NCI-H1092 treated with DMSO at 0.1 percent for 48 hours (cell line): Measurements from ENCODE around the gene EXOSC7.

Source experiments
- DNase-seq: peaks from one replicate; lab custom pipeline; 2025; lab: John Stamatoyannopoulos, UW

EXOSC7 gene

GRCh38 chr3:45055411-45056143 lies 79.5 kb downstream of the EXOSC7 start:
- DNase-seq, result no peak

DNA sequence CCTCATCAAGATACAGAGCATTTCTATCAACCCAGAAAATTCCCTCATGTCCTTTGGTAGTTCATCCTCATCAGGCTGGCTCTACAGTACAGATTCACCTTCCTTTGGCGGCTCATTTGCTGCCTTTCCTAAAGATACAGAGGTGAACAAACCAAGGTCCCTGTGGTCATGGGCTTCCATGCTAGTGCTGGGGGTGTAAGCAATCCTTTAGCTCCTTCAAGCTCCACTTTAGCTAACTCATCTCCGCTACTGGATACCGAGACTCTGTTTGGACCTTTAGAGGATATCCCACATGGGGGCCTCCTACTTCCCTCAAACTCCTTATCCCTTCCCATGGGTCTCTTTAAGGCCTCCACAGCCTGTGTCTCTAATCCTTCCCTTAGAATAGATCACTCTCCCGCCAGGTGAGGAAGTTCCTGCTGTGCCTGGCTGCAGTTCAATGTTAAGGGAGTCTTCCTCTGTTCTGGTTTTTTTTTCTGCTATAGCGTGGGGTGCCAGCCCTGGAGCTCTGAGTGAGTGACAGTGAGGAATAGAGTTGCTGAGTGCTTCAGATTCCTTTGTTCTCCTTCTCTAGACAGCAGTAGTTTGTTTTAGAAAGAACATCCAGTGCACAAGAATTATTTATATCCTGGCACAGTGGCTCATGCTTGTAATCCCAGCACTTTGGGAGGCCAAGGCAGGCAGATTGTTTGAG lies 80.7 kb downstream of the EXOSC7 start:
- DNase-seq, result no peak

- no peak for DNase-seq
Observed at GRCh38 chr3:45057557-45057956, 81.5 kb downstream of the EXOSC7 start.

DNA sequence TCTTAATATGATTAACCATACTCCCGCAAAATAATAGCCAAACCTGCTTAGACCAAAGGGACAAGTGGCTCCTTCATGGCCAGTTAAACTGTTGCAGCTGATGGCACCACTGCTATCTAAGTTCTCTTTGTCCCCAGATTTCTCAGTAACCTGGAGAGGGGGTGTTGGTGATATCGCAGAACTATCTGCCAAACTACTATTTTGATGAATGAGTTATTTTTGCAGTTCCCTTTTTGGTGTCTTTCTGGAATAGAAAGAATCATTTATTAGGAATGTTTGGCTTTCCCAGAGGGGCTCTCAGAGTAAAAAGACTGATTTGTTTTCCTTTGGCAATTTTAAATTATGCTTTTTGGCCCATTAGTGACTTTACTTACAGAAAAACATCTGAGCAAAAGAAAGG lies 83.1 kb downstream of the EXOSC7 start:
- DNase-seq, result no peak

- DNase-seq, result no peak
Observed at GRCh38 chr3:45060165-45060892, 84.3 kb downstream of the EXOSC7 start.
